ENCODE measurements around the gene GABRG3. TPM values are rescaled to one million over a fixed set of nuclear protein-coding genes. Genes with fewer than 3 reads are reported as not detected.

GABRG3 gene
- total and polyA plus RNA-seq, 9 of the 15 experiments (the other 6 are each of a cell fraction or from before 2014, with no cell fraction given), result 4.0 to 15.1 (median 11.2) TPM

- in situ Hi-C loops (cut with MboI), result no loop called here
- H3K9me1 ChIP-seq (ENCODE audit: control insufficient read depth, insufficient read depth, low read length), result peaks cover 2% of the 10 kb centered on the region
- no peaks in the 10 kb centered on the region for H3K4me1 ChIP-seq (replicated peaks in 1 of 2; ENCODE audit: control insufficient read depth in 2 of 2, insufficient read depth in 2 of 2, low read length in 2 of 2)
- H3K9ac ChIP-seq (ENCODE audit: insufficient read depth in 1 of 2, low read depth in 2 of 2, low read length in 2 of 2), result no peak overlapping the region
- no peak overlapping the region for H3K27ac ChIP-seq (ENCODE audit: extremely low read depth, low read depth, low read length)
- H3K9me3 ChIP-seq (replicated peaks; ENCODE audit: control insufficient read depth, insufficient read depth, low read depth, low read length), result no peaks in the 10 kb centered on the region
- H3K4me3 ChIP-seq, result no peak overlapping the region
- no peaks in the 10 kb centered on the region for H3K36me3 ChIP-seq (ENCODE audit: control insufficient read depth, insufficient read depth, low read length)
- POLR2A ChIA-PET, result no interaction called here
- WGBS (ENCODE audit: insufficient coverage, low coverage, missing lambda C conversion rate), result 0% methylated on average over 4 of the region's 5 CpGs
- CTCF ChIA-PET (ENCODE audit: low intra/inter-chr PET ratio), result no interaction called here
- ATAC-seq (no peak), DNase-seq (ENCODE audit: extremely low read depth in 1 of 4, low spot score in 3 of 4) (no peak), FAIRE-seq (no peak)
- peaks cover 0 to 31% of the 10 kb centered on the region in 2 experiments; a peak in 2 of 5 replicates for H3K27me3 ChIP-seq (ENCODE audit: control insufficient read depth in 2 of 2, insufficient read depth in 2 of 2, low read length in 2 of 2)
- no peaks in the 10 kb centered on the region for H4K20me1 ChIP-seq (replicated peaks; ENCODE audit: control insufficient read depth, insufficient read depth, low read length)
- H3K4me2 ChIP-seq (ENCODE audit: insufficient read depth, low read length), result no peak overlapping the region
- intact Hi-C loops (cut with micrococcal nuclease), result no loop called here
- BruUV-seq (replicated peaks), result no TSS peak
- no peak for TF ChIP-seq MYC (IDR thresholded peaks at IDR 0.05; ENCODE audit: low read depth, low read length)
- no peak for TF ChIP-seq MYC (CRISPR knock-in tag; IDR thresholded peaks at IDR 0.05; ENCODE audit: borderline replicate concordance, low read depth)
- TF ChIP-seq ZFPM2 (CRISPR knock-in tag; IDR thresholded peaks at IDR 0.05), result no peak
- no peak for TF ChIP-seq PHF20 (IDR thresholded peaks at IDR 0.05; ENCODE audit: partially characterized antibody)
- no peak for TF ChIP-seq SUPT5H (IDR thresholded peaks at IDR 0.05)
- no peak for TF ChIP-seq CTBP1 (IDR thresholded peaks at IDR 0.05; ENCODE audit: borderline replicate concordance)
- no peak for TF ChIP-seq STAT5B (CRISPR knock-in tag; IDR thresholded peaks at IDR 0.05)
- TF ChIP-seq TFAP4 (CRISPR knock-in tag; IDR thresholded peaks at IDR 0.05; ENCODE audit: borderline replicate concordance), result no peak
- TF ChIP-seq PPARD (CRISPR knock-in tag; IDR thresholded peaks at IDR 0.05), result no peak
- no peak for TF ChIP-seq LEF1 (IDR thresholded peaks at IDR 0.05)
- TF ChIP-seq EHMT2 (IDR thresholded peaks at IDR 0.05), result no peak
- TF ChIP-seq U2AF1 (optimal IDR thresholded peaks at IDR 0.05; ENCODE audit: low read depth, low read length), result no peak
- TF ChIP-seq E2F8 (IDR thresholded peaks at IDR 0.05; ENCODE audit: low read depth, partially characterized antibody), result no peak
- no peak for TF ChIP-seq MAX (CRISPR knock-in tag; IDR thresholded peaks at IDR 0.05)
- TF ChIP-seq ARNT (IDR thresholded peaks at IDR 0.05), result no peak
- no peak for TF ChIP-seq ZNF668 (CRISPR knock-in tag; IDR thresholded peaks at IDR 0.05)
- TF ChIP-seq ZNF274 (IDR thresholded peaks at IDR 0.05; ENCODE audit: borderline replicate concordance, low read depth, low read length), result no peak
- TF ChIP-seq ZNF511 (CRISPR knock-in tag; IDR thresholded peaks at IDR 0.05), result no peak
- TF ChIP-seq RBM34 (IDR thresholded peaks at IDR 0.05; ENCODE audit: borderline replicate concordance, insufficient read depth, low read length), result no peak
- no peak overlapping the region for H2AFZ ChIP-seq (ENCODE audit: low read depth, low read length)
- no peaks in the 10 kb centered on the region for H3K79me2 ChIP-seq (ENCODE audit: control insufficient read depth, insufficient read depth, low read length)
Observed at GRCh38 chr15:26939398-26939797, 31.6 kb upstream of the GABRG3 start.

All from K562 (cell line).